ENCODE measurements around the gene SLC26A9. TPM values are rescaled to one million over a fixed set of nuclear protein-coding genes. Genes with fewer than 3 reads are reported as not detected.

The SLC26A9 gene
- total RNA-seq, 2 donors from 2014 or later = not detected

DNA sequence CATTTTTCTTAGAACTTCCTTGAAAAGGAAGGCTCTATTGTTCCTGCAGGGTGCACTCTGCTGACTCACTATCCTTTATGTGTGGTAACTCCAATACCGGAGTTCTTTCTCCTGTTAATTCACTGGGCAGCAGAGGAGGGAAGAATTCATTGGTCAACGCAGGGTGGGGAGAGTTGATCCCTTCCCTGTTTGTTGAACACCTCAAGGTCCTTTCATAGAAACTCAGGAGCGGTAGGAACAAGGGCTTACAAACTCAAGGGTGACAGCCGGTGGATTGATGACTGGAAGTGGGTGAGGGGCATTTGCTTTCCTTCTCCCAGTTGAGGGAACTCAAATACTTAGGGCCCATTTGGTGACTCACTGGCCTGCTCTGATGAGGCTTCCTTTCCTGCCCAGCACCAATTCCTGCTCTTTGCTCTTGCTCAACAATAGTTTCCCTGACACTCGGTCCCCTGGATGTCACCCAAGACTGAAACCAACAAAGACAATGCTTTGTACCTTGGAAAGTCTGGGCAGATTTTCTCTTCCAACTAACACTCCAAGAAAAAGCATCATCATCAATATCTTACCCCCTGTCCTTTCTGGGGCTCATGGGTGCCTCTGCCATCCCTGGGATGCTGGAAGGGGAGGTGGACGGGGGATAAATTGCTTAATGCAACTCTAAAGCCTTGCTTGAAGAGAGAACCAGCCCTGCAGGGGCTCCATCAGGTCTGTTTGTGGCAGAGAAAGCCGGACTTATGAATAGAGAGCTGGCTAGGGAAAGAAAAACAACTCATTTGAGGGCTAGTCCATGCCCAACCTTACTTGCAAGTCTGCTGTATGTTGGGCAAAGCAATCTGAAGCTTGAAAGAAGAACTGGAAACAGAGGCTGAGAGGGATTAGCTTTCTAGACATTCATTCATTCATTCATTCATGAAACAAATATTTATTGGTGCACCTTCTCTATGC, 9.3 kb downstream of the SLC26A9 start:
- peak; percentile 56 for DNase-seq (ENCODE audit: low spot score)
- intact Hi-C loops (cut with DNase I) = no loop called here

DNA sequence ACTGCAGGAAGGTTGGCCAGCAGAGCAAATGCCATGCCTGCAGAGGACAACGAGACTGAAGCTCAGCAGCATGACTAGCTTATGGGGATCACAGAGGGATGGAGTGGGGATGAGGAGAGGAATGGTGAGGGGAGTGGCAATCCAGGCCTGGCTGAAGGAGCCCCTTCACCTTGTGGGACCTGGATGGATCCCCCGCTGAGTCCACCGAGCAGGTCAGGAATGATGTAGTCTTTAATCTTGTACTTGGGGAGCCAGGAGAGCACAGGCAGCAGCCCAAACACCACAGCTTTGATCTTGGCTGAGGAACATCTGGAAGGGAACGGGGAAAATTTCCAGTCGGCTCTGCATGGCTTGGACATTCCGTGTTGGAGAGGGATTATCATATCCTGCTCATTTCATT, 10.5 kb downstream of the SLC26A9 start:
- intact Hi-C loops (cut with DNase I) = no loop called here
- no peak for DNase-seq (ENCODE audit: low spot score)

DNA sequence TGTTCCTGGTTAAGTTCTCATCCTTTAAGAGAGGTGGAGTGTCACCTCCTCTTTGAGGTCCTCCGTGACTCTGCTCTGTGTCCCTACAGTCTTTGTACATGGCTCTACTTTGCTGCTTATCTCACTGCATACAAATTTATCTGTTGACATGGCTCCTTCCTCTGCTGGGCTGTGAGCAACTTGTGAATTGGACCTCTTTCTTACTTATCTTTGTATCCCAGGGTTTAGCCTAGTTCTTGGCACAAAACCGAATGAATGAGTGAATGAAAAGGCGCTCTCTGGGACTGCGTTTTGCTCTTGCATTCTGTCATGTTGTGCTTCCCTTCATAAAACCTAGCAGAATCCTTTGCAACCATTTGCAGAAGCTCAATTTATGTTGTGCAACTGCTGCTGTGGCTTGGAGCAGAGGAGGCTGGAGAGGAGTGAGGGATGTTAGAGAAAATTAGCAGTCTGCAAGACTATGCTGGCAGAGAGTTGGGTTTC, 12.4 kb downstream of the SLC26A9 start:
- no peak for DNase-seq (ENCODE audit: low spot score)
- intact Hi-C loops (cut with DNase I) = no loop called here

GRCh38 chr1:205930195-205930577, 13.1 kb downstream of the SLC26A9 start:
- intact Hi-C loops (cut with DNase I) = no loop called here
- no peak for DNase-seq (ENCODE audit: low spot score)

GRCh38 chr1:205929496-205930194, 13.6 kb downstream of the SLC26A9 start:
- intact Hi-C loops (cut with DNase I) = no loop called here

DNA sequence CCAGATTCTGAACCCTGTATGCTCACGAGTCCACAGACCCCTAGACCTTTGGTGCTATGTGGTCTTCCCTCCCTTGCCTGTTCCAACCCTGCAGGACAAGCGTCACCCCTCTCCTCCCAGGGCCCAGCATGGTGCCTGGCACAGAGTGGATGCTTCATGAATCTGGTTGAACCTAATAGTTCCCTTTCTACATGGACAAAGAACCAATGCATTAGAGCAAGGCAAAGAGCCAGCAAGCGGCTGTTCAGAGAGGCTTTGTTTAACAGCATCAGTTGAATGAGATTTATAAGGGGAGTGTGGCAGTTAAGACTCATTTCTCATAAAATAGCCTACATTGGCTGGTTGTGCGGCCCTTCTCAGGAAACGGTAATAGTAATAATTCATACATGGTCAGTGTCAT, 14.9 kb downstream of the SLC26A9 start:
- intact Hi-C loops (cut with DNase I) = no loop called here
- DNase-seq (ENCODE audit: low spot score) = peak; percentile 42

More at GRCh38 chr1:205929496-205930194, 13.6 kb downstream of the SLC26A9 start:
- DNase-seq (ENCODE audit: low spot score) = no peak

- peak; percentile 63 for DNase-seq (ENCODE audit: low spot score)
- intact Hi-C loops (cut with DNase I) = no loop called here
These were observed 15.6 kb downstream of the SLC26A9 start for GRCh38 chr1:205927676-205928075.

DNA sequence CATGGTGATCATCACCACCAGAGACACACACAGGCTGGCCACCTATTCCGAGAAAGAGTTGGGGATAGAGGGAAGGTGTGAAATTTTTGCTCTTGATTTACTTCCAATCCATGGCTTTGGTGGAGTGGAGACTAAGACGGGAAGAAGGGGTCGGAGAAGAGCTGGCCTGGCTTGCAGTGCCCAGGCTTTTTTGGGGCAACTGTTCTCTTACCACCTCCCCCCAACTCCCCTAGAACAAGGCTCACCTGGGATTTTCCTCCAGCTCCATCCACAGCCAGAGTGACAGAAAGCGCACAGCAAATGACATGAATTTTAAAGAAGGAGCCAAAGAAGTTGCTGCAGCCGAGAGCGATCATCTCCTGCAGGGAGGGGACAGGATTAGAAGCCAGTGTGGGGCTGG, 16.0 kb downstream of the SLC26A9 start:
- peak; percentile 28 for DNase-seq (ENCODE audit: low spot score)
- intact Hi-C loops (cut with DNase I) = no loop called here

DNA sequence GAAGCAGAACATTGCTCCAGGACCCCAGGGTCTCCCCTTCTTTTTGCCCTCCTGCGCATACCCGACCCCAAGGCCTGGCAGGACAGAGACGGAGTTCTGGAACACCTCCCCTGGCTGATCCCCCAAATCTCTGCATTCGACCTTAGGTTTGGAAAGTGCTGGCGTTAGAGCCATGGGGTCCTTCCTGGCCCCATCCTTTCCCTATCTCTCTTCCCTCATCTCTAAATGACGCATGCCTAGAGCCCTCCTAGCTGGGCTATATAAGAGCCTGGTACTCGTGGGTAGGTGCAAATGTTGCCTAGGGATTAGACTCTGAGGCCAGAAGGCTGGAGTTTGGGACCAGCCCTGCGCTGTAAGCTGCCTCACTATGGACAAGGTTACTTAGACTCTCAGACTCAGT, 16.6 kb downstream of the SLC26A9 start:
- peak; percentile 45 for DNase-seq (ENCODE audit: low spot score)
- intact Hi-C loops (cut with DNase I) = no loop called here

DNA sequence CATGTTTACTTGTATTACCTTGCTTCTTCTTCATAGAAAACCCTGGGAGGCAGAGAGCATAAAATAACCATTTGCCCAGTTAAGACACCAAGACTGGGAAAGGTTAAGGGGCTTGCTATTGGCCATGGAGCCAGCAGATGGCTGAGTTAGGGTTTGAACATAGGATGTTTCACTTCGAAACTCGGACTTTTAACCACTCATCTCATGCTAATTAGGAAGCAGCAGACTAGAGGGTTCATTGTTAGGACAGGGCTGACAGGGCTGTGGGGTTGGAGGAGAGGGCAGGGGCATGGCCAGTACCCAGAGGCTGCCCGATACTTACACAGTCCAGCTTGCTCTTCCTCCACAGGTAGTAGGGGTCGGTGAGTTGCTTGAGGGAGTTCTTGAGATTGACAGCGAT, 17.0 kb downstream of the SLC26A9 start:
- DNase-seq (ENCODE audit: low spot score) = peak; percentile 11
- intact Hi-C loops (cut with DNase I) = no loop called here

DNA sequence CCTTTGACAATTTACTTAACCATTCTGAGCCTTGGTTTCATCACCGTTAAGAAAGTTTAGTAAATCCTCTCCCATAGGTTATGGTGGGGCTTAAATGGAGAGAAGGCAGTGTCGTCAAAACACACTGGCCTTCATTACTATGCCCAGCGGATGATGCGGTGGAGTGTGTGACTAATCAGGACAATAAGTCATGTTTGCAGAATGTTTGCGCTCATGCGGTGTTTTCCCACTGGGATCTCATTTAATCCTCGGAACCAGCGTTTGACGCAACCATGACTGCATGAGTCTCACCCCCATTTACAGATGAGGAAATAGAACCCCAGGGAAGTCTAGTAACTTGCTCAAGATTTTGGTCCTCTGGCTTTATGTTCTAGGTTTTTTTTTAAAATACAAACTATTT, 17.5 kb downstream of the SLC26A9 start:
- no peak for DNase-seq (ENCODE audit: low spot score)
- intact Hi-C loops (cut with DNase I) = no loop called here

DNA sequence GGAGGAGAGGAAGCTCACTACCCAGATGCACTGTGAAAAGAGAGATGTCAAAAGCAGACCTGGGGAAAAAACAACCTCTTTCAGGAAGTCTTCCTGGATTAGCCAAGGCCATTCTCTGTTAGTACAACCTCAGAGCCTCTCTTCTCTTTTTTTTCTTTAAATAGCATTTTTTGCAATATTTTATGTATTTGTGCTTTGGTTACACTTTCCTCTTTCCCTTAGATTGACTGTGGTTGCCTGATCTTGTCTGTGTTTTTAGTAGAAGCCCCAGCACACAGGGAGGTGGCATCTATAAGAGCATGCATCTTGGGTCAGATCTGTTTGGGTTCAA, 18.8 kb downstream of the SLC26A9 start:
- intact Hi-C loops (cut with DNase I) = no loop called here
- no peak for DNase-seq (ENCODE audit: low spot score)

- intact Hi-C loops (cut with DNase I) = no loop called here
- peak; percentile 58 for DNase-seq (ENCODE audit: low spot score)
These were observed 19.4 kb downstream of the SLC26A9 start for GRCh38 chr1:205923651-205924459.

DNA sequence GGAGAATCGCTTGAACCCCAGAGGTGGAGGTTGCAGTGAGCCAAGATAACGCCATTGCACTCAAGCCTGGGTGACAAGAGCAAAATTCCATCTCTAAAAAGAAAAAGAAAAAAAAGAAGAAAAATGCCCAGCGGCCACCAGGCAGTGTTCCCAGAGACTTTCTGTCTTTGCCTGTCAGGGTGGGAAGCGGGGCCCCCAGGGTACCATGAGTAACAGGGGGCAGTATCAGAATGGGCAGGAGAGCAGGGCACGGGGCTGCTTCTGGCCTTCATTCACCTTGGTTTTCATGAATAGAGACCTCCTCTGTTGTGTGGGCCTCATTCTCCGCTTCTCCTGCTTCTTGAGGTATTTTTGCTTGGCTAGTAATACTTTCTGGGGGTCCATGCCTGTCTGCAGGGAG, 20.4 kb downstream of the SLC26A9 start:
- intact Hi-C loops (cut with DNase I) = no loop called here
- no peak for DNase-seq (ENCODE audit: low spot score)

- intact Hi-C loops (cut with DNase I) = no loop called here
- peak; percentile 61 for DNase-seq (ENCODE audit: low spot score)
These were observed 20.9 kb downstream of the SLC26A9 start for GRCh38 chr1:205922314-205922713.

DNA sequence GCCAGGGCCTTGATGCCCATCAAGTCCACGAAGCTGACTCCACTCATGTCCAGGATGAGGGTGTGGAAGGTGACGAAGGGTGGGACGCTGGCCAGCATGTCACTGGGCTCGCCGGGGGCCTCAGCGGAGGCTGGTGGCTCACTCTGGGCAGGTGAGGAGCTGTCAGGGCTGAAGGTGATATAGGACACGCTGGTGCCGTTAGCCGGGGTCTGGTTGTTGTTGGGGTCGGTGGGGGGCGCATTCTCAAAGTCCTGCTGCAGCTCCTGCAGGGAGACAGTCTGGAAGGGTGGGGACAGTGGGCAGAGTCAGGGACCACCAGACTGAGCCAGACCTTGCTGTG, 21.7 kb downstream of the SLC26A9 start:
- intact Hi-C loops (cut with DNase I) = no loop called here
- peak; percentile 80 for DNase-seq (ENCODE audit: low spot score)

DNA sequence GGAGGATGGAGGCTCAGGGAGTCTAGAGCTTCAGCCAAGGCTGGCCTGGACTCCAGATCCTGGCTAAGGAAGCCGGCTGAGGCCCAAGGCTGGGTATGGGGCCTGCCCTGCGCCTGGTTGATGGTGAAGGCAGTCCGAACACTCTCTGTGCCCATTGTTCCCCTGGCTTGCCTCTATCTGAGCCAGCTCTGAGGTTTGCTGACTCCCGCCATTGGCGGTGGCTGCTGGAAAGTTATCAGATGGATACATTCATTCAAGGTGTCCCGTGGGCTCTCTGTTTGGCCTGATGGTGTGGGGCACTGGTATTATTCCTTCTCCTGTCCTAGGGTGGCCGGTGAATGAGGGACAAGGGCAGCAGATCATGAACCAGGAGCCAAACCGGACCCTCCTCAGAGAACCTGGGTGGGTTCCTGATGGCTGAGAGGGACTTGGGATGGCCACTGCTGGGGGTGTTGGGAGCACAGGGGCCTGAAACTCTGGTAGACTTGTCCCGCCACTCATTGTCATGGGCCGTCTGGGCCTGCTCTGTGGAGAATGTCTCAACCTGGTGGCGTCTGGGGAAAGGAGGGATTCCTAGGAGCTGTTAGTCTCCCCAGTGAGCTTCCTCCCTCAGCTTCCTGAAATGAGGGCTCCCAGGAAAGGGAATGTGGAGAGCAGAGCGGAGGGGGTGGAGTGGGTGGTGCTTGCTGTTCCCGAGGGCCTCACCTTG, 22.2 kb downstream of the SLC26A9 start:
- DNase-seq (ENCODE audit: low spot score) = no peak
- intact Hi-C loops (cut with DNase I) = no loop called here

GRCh38 chr1:205920159-205920558, 23.1 kb downstream of the SLC26A9 start:
- intact Hi-C loops (cut with DNase I) = no loop called here
- no peak for DNase-seq (ENCODE audit: low spot score)
